NT2/D1 (cell line): ENCODE measurements around the gene ELMO1.

ENCODE experiments used
- YY1 ChIP-seq: IDR thresholded peaks from 2 replicates; pipeline ENCODE4 v1.6.1; 2011; ENCODE audit not compliant: insufficient read length, insufficient read depth
- ZNF274 ChIP-seq: IDR thresholded peaks from 2 replicates; pipeline ENCODE4 v1.6.1; 2011; ENCODE audit warnings: mild to moderate bottlenecking, low read depth, low read length

- no peak for TF ChIP-seq ZNF274
- TF ChIP-seq YY1, result no peak
Observed at GRCh38 chr7:37367010-37367409, 81.7 kb downstream of the ELMO1 start.
